ENCODE measurements around the gene AP3S1.
"Not testable (repeated sequence)": the region's sequence is repeated elsewhere in the genome, so short reads cannot be mapped to it uniquely, and the experiment has no call there.

The AP3S1 gene

DNA sequence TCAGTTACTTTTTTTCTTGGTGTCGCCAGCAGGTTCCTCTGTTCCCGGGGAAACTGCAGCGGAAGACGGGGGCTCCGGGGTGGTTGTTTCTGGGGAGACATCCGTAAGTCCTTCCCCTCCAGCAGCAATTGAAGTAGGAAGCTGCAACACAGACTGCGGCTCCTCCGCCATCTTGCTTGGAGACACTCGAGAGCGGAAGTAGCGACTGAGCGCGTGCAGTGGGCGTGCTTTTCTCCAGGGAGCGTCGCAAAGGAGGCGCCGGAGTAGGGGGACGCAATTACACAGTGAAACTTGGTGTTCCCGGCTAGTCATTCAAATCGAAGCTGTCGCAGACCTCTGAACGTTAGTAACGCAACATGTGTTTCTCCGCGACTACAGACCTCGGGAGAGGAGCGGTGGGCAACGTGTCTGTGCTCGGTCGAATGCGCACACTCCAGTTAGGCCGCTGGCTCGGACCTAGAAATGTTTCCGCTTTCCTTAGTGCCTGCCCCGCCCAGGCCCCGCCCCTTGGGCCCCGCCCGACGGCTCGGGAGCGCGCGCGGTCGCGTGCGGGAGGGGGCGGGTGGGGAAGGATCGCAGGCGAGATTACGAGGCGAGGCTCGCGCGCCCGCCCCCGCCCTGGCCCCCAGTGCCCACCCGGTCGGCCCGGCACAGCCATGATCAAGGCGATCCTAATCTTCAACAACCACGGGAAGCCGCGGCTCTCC lies at the start of gene AP3S1, which contains the start of gene ATG12:
TSS of gene AP3S1 (plus strand) at position 554 of the 707 bp plus-strand sequence. CDS start at position 657, 103 bp downstream.
TSS of gene ATG12 (minus strand) at position 184 of the 707 bp plus-strand sequence. CDS start at position 171, 13 bp downstream.
- peak; percentile 77 to 83 for DNase-seq (ENCODE audit: low read depth in 1 of 2, low spot score in 1 of 2)

DNA sequence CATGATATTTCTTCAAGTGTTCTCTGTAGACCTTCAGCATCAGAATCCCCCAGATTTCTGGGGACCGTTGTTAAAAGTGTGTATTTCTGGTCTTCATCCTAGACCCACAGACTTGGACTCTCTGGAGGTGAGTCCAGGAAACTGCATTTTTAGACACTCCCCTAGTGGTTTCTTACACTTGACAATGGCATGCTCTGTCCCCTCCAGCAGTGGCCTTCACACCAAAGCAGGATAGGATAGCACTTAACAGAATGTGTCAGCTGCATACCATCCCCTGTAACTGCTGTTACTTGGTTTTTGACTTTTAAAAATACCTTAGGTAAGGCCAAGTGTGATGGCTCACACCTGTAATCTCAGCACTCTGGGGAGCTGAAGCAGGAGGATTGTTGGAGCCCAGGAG lies 46.0 kb upstream of the AP3S1 start:
- DNase-seq (ENCODE audit: low read depth in 1 of 2, low spot score in 1 of 2) = no peak

DNA sequence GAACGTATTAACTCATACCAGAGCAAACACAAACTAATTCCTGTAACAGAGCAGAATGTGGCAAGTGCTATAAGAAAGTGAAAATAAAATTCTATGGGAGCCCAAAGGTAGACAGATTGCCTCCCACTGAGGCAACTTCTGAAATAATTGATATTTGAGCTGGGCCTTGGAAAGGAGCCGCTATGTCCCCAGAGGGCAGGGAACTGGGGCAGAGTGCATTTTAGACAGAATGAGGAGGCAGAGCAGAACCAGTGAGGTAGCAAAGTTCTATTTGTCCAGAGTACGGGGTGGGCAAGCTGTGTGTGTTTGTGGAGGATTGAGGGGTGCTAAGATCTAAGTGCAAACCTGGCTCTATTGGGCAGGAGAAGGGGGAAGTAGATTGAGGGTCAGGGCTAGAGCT lies 45.1 kb upstream of the AP3S1 start:
- DNase-seq (ENCODE audit: low read depth in 1 of 2, low spot score in 1 of 2) = no peak

DNA sequence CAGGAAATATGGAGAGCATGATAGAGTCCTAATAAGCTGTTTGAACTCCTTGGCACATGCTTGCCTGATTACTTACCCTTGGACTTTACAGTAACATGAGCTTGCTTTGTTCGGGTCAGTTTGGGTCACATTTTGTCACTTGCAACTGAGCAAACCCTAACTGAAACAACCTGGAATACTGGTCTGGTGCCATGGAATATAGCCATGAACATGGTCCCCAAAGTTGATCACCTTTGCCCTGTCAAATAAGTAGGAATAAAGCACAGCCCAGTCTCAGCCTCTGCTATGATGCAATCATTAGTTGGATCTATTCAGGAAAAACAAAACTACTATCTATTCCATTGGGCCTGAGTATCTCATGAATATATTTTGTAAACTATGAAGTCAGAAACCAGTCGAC lies 43.5 kb upstream of the AP3S1 start:
- no peak for DNase-seq (ENCODE audit: low read depth in 1 of 2, low spot score in 1 of 2)

- DNase-seq (ENCODE audit: low read depth in 1 of 2, low spot score in 1 of 2) = no peak
These were observed 41.6 kb upstream of the AP3S1 start for GRCh38 chr5:115800108-115800507.

- DNase-seq (ENCODE audit: low read depth in 1 of 2, low spot score in 1 of 2) = no peak
These were observed 40.6 kb upstream of the AP3S1 start for GRCh38 chr5:115801152-115801551.

GRCh38 chr5:115801984-115802383 lies 39.8 kb upstream of the AP3S1 start:
- DNase-seq (ENCODE audit: low read depth in 1 of 2, low spot score in 1 of 2) = no peak

DNA sequence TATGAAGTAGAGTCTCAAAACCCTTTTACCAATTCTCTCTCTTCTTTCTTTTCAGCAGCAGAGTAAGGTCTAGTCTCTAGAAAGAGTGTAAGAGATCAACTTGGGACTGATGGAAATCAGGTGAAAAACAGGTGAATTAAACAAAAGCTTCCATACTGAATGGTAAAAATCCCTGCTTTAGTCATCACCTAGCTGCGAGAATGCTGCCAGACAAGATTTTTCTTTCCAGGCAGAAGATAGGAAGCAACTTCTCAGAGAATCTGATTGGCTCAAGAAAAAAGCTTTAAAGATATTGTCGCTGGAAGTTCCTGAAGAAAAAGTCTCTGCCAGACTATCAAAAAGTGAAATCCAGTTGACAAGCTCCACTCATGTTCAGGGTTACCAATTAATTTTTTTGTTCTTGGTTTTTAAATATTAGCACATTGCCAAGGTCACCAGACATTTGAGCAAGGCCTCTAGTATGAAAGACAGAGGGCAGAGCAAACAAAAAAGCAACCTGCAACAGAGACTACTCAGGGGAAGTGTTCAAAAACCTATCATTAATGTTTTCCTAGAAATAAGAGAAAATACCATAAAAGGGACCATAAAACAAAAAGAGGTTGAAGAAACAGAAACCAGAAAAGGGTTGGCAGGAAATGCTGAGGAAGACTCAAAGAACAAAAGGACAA lies 34.6 kb upstream of the AP3S1 start:
- no peak for DNase-seq (ENCODE audit: low read depth in 1 of 2, low spot score in 1 of 2)

DNA sequence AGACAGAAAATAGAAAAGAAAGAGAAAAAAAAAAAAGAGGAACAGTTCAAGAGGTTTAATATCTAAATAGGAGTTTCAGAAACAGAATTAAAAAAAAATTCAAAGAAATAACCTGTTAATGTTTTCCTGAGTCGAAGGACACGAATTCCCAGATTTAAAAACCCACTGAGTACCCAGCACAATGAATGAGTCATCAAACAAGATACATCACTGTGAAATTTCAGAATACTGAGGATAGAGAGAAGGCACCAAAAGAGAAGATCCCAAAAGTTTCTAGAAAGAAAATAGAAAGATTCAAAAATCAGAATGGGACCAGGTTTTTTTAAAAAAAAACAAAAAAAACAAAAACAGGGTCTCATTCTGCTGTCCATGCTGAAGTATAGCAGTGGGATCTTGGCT lies 34.1 kb upstream of the AP3S1 start:
- no peak for DNase-seq (ENCODE audit: low read depth in 1 of 2, low spot score in 1 of 2)

GRCh38 chr5:115808066-115808465 lies 33.7 kb upstream of the AP3S1 start:
- DNase-seq (ENCODE audit: low read depth in 1 of 2, low spot score in 1 of 2) = not testable (repeated sequence)

- no peak for DNase-seq (ENCODE audit: low read depth in 1 of 2, low spot score in 1 of 2)
These were observed 31.8 kb upstream of the AP3S1 start for GRCh38 chr5:115809946-115810345.

DNA sequence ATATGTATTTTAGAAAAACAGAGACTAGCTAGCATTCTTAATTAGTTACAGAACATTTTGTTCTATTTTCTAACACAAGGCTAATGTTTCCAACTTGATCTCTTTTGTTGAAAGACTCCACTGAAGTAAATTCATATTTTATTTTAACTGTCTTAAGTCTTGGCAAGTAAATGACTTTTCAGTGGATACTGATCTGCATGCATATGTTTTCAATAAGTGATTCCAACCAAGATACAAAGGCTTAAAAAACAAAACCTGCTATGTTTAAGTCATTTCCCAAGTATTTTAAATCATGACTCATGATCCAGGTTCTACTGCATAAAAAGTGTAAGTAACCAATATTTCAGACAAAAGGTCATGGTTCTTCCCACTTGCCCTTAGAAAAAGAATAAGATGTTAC lies 31.0 kb upstream of the AP3S1 start:
- DNase-seq (ENCODE audit: low read depth in 1 of 2, low spot score in 1 of 2) = no peak

DNA sequence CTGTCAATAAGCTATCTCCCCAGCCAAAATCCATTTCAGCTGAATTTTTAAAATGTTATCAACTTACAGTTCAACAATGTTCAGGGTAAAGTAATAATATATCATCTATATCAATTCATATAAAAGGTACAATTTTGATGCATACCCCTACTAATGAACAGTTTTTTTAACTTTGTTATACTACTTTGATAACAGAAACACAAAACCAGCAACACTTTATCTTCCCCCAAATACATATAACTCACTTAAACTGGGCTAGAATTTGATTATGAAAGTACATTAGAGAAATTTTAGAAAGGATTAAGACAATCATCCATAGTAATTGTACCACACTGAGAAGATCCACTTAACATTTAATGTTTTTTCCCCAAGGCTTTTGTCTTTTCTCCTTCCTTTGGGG lies 30.3 kb upstream of the AP3S1 start:
- DNase-seq (ENCODE audit: low read depth in 1 of 2, low spot score in 1 of 2) = no peak

- no peak for DNase-seq (ENCODE audit: low read depth in 1 of 2, low spot score in 1 of 2)
These were observed 29.4 kb upstream of the AP3S1 start for GRCh38 chr5:115812372-115812771.

DNA sequence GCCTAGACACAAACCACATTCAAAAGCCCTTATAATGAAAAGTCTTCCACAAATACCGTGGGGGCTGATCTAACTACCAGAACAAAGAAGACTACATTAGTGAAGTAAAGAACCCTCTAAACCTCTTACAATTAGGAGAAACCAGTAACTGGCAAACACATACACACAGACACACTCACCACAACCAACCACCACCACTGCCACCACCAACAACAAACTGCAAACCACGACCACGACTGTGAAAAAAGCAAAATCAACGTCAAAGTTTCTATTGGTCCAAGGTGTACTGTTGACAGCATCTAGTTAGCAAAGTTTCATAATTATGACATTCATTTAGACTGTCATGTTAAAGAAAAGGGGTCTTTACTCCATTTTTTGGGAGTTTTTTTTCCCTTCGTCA lies 28.0 kb upstream of the AP3S1 start:
- no peak for DNase-seq (ENCODE audit: low read depth in 1 of 2, low spot score in 1 of 2)

DNA sequence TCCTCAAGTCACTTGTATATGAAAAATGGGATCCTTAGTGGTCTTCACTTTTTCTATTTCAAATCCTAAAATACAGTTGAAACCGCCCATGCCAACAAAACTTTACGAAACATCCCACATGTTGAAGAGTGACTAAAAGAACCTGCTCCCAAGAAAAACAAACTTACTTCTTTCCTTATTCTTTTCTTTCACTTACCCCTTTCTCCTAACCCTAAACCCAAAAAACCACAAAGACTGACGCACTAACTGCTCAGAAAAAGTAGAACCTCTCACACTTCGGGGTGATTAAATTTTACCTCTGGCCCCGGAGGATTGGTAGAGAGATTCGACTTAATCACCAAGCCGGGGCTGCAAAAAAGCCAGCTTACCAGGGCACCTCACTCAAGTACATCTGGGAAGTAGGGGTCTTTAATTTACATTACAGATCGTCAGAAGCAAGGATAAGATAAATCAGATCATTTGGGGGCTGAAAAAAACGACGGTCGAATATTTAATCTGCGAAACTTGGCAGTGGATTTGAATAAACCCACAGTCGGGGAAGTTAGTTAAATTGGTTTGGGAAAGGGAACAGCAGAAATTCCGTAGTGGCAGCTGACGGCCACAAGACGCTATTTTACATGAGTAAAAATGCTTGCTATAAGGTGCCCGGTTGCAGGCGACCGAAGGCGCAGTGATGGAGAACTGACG lies 26.6 kb upstream of the AP3S1 start:
- no peak for DNase-seq (ENCODE audit: low read depth in 1 of 2, low spot score in 1 of 2)

- no peak for DNase-seq (ENCODE audit: low read depth in 1 of 2, low spot score in 1 of 2)
These were observed 26.0 kb upstream of the AP3S1 start for GRCh38 chr5:115815693-115816225.

DNA sequence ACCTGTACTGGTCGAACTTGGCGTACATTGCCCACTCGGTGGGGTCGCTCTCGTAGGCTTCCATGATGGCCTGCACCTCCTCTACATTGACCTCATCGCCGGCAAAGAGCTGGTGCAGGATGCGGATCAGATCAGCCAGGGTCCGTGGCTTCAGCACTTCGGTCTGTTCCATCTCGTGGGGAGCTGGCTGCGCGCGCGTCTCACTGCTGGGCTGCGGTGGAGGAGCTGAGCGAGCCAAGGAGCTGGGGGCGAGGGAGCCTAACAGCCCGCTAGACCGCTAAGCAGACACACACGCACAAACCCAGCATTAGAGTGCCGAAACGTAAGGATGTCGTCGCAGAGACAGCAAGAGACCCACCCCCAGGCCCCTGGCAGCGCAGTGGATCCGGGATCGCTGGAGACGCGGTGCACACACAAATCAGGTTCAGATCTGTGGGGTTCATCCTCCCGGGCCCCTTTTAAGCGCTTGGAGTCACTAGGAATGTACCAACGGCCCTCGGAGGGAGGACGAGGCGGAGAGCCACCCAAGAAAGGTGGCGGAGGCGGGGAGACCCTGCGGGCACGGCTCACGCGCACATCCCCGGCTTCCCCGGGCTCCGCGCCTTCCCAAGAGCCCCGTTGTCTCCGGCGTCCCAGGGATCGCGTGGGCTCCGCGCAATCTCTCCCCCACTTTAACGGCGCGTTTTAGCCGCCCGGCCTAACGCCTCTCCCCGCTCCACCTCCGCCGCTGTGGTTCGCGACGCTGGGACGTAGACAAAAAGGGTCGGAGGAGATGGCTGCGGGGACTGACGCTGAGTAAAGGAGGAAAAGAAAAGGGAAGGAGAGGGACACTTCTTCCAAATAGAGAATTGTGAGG lies 25.3 kb upstream of the AP3S1 start, which contains the start of gene CDO1:
TSS of gene CDO1 (minus strand) at position 434 of the 856 bp plus-strand sequence. CDS start at position 172, 262 bp downstream.
- DNase-seq (ENCODE audit: low read depth in 1 of 2, low spot score in 1 of 2) = no peak

- DNase-seq (ENCODE audit: low read depth in 1 of 2, low spot score in 1 of 2) = no peak
These were observed 24.3 kb upstream of the AP3S1 start for GRCh38 chr5:115817386-115817785.

DNA sequence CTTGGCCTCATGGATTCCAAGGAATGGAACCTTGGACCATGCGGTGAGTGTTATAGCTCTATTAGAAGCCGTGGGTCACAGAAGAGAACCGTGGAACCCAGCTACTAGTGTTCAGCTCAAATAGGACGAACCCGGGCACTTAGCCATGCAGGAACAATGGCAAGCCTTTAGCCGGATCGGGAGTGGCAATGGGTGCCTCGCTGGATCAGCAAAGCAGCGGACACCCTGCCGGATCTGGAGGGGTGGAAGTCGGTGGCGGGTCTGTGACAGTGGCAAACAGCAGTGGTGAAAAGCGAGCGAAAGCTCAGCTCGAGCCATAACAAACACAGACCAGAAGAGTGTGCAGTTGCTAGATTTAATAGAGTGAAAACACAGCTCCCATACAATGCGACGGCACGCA lies 22.9 kb upstream of the AP3S1 start:
- DNase-seq (ENCODE audit: low read depth in 1 of 2, low spot score in 1 of 2) = no peak

DNA sequence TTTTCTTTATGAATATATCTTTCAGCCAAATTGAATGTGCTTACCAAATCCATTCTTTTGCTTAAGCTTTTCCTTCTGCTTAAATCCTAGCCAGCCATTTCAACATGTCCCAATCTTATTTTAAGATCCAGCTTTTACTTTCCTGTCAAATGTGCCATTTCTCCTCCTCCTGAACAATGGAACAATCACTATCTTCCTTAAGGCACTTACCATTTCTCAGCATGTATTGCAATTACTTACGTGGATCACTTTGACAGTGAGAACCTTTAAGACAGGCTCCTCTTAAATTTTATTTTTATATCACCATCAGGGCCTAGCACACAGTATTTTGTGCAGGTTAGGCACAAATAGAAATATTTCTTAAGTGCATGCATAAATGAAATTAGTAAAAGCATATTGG lies 20.9 kb upstream of the AP3S1 start:
- DNase-seq (ENCODE audit: low read depth in 1 of 2, low spot score in 1 of 2) = no peak
